BJ (cell line): ENCODE data around the gene PARD3B. TPM values are rescaled to one million over a fixed set of nuclear protein-coding genes. Genes with fewer than 3 reads are reported as not detected.

Source experiments
- CTCF ChIA-PET: fragments of 350-600 bp; formaldehyde crosslinking; extraction: SDS; loops from one replicate; lab custom pipeline; 2021; ENCODE audit warnings: antibody characterized with exemption, inconsistent platforms; lab: Yijun Ruan, JAX
- POLR2A ChIA-PET: fragments of 300-600 bp; sonication (Branson Sonifier 250); formaldehyde crosslinking; extraction: SDS; loops from one replicate; lab custom pipeline; 2021; ENCODE audit warnings: antibody characterized with exemption; lab: Charles Lee
- DNase-seq: peaks from one replicate; pipeline ENCODE4 v3.0.0-alpha.2; 2011; ENCODE audit warnings: low read depth
- H3K27me3 ChIP-seq: 2 replicates; pipeline ENCODE4 v1.6.0; 2011; ENCODE audit warnings: low read length; ENCODE audit not compliant: control insufficient read depth, insufficient read depth
- H3K36me3 ChIP-seq: 2 replicates; pipeline ENCODE4 v1.5.1; 2011; ENCODE audit warnings: low read length; ENCODE audit not compliant: control insufficient read depth, insufficient read depth
- H3K4me3 ChIP-seq: 2 replicates; pipeline ENCODE4 v1.5.1; 2011; ENCODE audit warnings: low read depth, mild to moderate bottlenecking, control low read depth, low read length
- CTCF ChIP-seq: IDR thresholded peaks from 2 replicates; pipeline ENCODE4 v1.5.1; 2011; ENCODE audit warnings: low read depth, mild to moderate bottlenecking, control low read depth, inconsistent platforms, low read length, moderate library complexity; ENCODE audit not compliant: insufficient read depth
- polyA plus RNA-seq: library from polyadenylated mRNA; depleted of rRNA; stranded (reverse); fragments of >200 nt; gene quantifications from 2 replicates; pipeline ENCODE4 v1.2.3, GENCODE V29; 2011

PARD3B gene
- polyA plus RNA-seq, 1 experiment = 7.1 TPM

- Histone ChIP-seq H3K27me3 (no peaks in the 10 kb centered on the region), H3K4me3 (no peak overlapping the region), H3K36me3 (no peaks in the 10 kb centered on the region)
- ChIA-PET POLR2A (no interaction called here), CTCF (no interaction called here)
- no peak for DNase-seq
- TF ChIP-seq CTCF = no peak
These were observed 495.0 kb downstream of the PARD3B start for GRCh38 chr2:205040323-205040722.

GRCh38 chr2:205041472-205042130 is 496.3 kb downstream of the PARD3B start:
- ChIA-PET POLR2A (no interaction called here), CTCF (no interaction called here)

GRCh38 chr2:205043285-205043684 is 498.0 kb downstream of the PARD3B start:
- POLR2A ChIA-PET = no interaction called here

More at GRCh38 chr2:205041472-205042130, 496.3 kb downstream of the PARD3B start:
- Histone ChIP-seq H3K27me3 (no peaks in the 10 kb centered on the region), H3K36me3 (no peaks in the 10 kb centered on the region), H3K4me3 (no peak overlapping the region)
- no peak for TF ChIP-seq CTCF
- no peak for DNase-seq

GRCh38 chr2:205045706-205046105 is 500.4 kb downstream of the PARD3B start:
- CTCF ChIA-PET = no interaction called here
- H3K27me3 ChIP-seq = no peaks in the 10 kb centered on the region
- no peak for TF ChIP-seq CTCF
- no peak for DNase-seq
- no peaks in the 10 kb centered on the region for H3K36me3 ChIP-seq
- POLR2A ChIA-PET = no interaction called here
- H3K4me3 ChIP-seq = no peak overlapping the region

More at GRCh38 chr2:205043285-205043684, 498.0 kb downstream of the PARD3B start:
- no peaks in the 10 kb centered on the region for H3K36me3 ChIP-seq
- no peaks in the 10 kb centered on the region for H3K27me3 ChIP-seq
- H3K4me3 ChIP-seq = no peak overlapping the region
- DNase-seq = no peak
- no peak for TF ChIP-seq CTCF
- CTCF ChIA-PET = no interaction called here

GRCh38 chr2:205047273-205047839 is 502.1 kb downstream of the PARD3B start:
- TF ChIP-seq CTCF = no peak
- CTCF ChIA-PET = no interaction called here
- no peaks in the 10 kb centered on the region for H3K27me3 ChIP-seq

More at GRCh38 chr2:205047273-205047839, 502.1 kb downstream of the PARD3B start:
- Histone ChIP-seq H3K36me3 (no peaks in the 10 kb centered on the region), H3K4me3 (no peak overlapping the region)
- POLR2A ChIA-PET = no interaction called here
- no peak for DNase-seq
